Karpas-422 (cell line): ENCODE results near the gene CDCA5. TPM values are rescaled to one million over a fixed set of nuclear protein-coding genes. Genes with fewer than 3 reads are reported as not detected.
"Not testable (repeated sequence)": the region's sequence is repeated elsewhere in the genome, so short reads cannot be mapped to it uniquely, and the experiment has no call there.

ENCODE experiments used
- DNase-seq: peaks from one replicate; pipeline ENCODE4 v3.0.0-alpha.2; 2015
- H2AFZ ChIP-seq: fragments of 200-600 bp; sonication (generic); 2 replicates; pipeline ENCODE4 v1.6.1; 2014; ENCODE audit warnings: antibody characterized with exemption, low read length, mixed read lengths
- H3K27ac ChIP-seq: fragments of 200-600 bp; sonication (generic); 2 replicates; pipeline ENCODE4 v1.5.1; 2014; ENCODE audit warnings: mild to moderate bottlenecking, low read length, moderate library complexity
- H3K27me3 ChIP-seq: fragments of 200-600 bp; sonication (generic); 2 replicates; pipeline ENCODE4 v1.6.1; 2014; ENCODE audit warnings: low read length, mixed read lengths
- H3K36me3 ChIP-seq: fragments of 200-600 bp; sonication (generic); 2 replicates; pipeline ENCODE4 v1.6.1; 2014; ENCODE audit warnings: low read length, mixed read lengths; ENCODE audit not compliant: insufficient read depth
- H3K4me1 ChIP-seq: fragments of 200-600 bp; sonication (generic); 2 replicates; pipeline ENCODE4 v1.6.1; 2014; ENCODE audit warnings: mild to moderate bottlenecking, low read length, mixed read lengths
- H3K4me2 ChIP-seq: fragments of 200-600 bp; sonication (generic); 2 replicates; pipeline ENCODE4 v1.6.1; 2014; ENCODE audit warnings: low read length, low read depth, mild to moderate bottlenecking; ENCODE audit not compliant: poor library complexity, severe bottlenecking
- H3K4me3 ChIP-seq: fragments of 200-600 bp; sonication (generic); 2 replicates; pipeline ENCODE4 v1.5.1; 2014; ENCODE audit warnings: mild to moderate bottlenecking, antibody characterized with exemption, low read length, mixed read lengths
- H3K79me2 ChIP-seq: fragments of 200-600 bp; sonication (generic); 2 replicates; pipeline ENCODE4 v1.6.1; 2014; ENCODE audit warnings: mild to moderate bottlenecking, low read length, mixed read lengths
- H3K9ac ChIP-seq: fragments of 200-600 bp; sonication (generic); 2 replicates; pipeline ENCODE4 v1.6.0; 2014; ENCODE audit warnings: low read length
- H3K9me2 ChIP-seq: fragments of 200-600 bp; sonication (generic), shearing (Covaris generic); replicated peaks from 2 replicates; pipeline ENCODE4 v1.6.0; 2014; ENCODE audit warnings: mild to moderate bottlenecking, low read length, moderate library complexity; ENCODE audit not compliant: insufficient read depth
- H3K9me3 ChIP-seq: fragments of 300-700, 200-600 bp; sonication (generic); 2 replicates; pipeline ENCODE4 v1.6.1; 2014; ENCODE audit warnings: low read length, mixed read lengths
- H4K20me1 ChIP-seq: fragments of 200-600 bp; sonication (generic); 2 replicates; pipeline ENCODE4 v1.6.1; 2014; ENCODE audit warnings: mild to moderate bottlenecking, antibody characterized with exemption, low read length, low read depth; ENCODE audit not compliant: insufficient read depth
- total RNA-seq: library from RNA; depleted of rRNA; stranded (reverse); fragments of >200 nt; shearing (Covaris generic); gene quantifications from 2 replicates; pipeline ENCODE4 v1.2.3, GENCODE V29; 2014; ENCODE audit warnings: low replicate concordance

CDCA5 gene
- total RNA-seq, 1 experiment from 2014 or later = 24.3 TPM

DNA sequence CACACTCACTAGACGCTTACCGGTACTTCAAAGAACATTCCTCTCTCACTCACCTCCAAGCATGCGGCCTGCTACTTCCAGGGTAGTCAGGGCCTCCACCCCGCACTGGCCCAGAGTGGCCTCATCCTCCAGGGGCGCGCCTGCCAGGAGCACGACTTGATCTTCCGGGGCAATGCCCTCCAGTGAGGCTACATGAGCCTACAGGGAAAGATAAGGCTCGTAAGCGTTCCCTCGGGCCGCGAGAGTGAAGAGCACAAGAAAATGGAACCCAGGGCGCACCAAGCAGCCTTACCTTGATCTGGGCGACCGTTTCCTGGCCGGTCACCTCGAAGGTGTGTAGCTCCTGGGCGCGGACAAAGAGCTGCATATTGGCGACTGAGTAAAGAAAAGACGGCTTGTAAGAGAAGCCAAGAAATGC is 37.6 kb upstream of the CDCA5 start:
- DNase-seq = peak; percentile 63
- peak overlapping the region; percentile 98 for H3K9ac ChIP-seq
- H3K36me3 ChIP-seq = peaks cover 23% of the 10 kb centered on the region; the same call in 1 of the 2 replicates
- H3K27ac ChIP-seq = peak overlapping the region; percentile 95
- no peaks in the 10 kb centered on the region for H3K9me2 ChIP-seq
- no peaks in the 10 kb centered on the region for H4K20me1 ChIP-seq
- H3K4me1 ChIP-seq = peaks cover 53% of the 10 kb centered on the region
- peak overlapping the region; percentile 97 for H3K4me2 ChIP-seq
- no peaks in the 10 kb centered on the region for H3K27me3 ChIP-seq
- H2AFZ ChIP-seq = no peak overlapping the region
- H3K9me3 ChIP-seq = no peaks in the 10 kb centered on the region
- H3K79me2 ChIP-seq = peaks cover 35% of the 10 kb centered on the region
- H3K4me3 ChIP-seq = peak overlapping the region; percentile 90

DNA sequence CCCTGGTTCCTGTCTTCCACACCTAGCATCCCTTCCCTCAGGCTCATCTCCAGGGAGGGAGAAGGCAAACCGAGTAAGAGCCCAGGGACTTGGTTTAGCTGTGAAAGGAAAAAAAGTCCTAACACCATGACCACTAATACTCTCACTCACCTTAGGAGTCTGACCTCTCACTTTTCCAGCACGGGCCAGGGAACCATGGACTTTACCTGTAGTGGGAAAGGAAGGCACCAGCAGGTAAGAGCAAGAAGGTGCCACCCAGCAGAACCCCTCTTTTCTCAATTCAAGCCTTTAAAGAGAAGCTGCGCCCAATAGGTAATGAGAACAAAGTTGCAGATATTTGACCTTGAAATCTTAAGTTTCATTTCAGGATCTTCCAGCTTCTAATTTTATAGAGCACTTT is 37.0 kb upstream of the CDCA5 start:
- Histone ChIP-seq H3K9me3 (no peaks in the 10 kb centered on the region), H3K4me3 (peak overlapping the region; percentile 90)

DNA sequence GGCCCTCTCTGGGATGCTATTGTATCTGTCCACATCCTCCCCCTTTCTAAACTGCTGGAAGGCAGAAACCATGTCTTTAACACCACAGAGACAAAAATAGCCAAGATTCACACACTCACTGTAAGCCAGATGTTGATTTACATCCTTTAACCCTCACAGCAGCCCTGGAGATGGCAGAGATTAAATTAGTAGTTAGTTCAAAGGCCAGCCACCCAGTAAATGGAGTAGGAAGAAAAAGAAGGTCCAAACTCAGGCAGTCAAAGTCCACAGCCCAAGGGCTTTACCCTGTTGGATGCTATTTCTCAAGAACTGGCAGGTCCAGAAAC is 35.8 kb upstream of the CDCA5 start:
- Histone ChIP-seq H3K4me3 (peak overlapping the region; percentile 90), H2AFZ (no peak overlapping the region), H3K9me2 (no peaks in the 10 kb centered on the region), H3K9me3 (no peaks in the 10 kb centered on the region), H3K9ac (peak overlapping the region; percentile 98), H3K36me3 (peaks cover 29% of the 10 kb centered on the region; the same call in 1 of the 2 replicates), H3K79me2 (peaks cover 51% of the 10 kb centered on the region), H3K4me1 (peaks cover 70% of the 10 kb centered on the region), H3K27me3 (no peaks in the 10 kb centered on the region), H3K4me2 (peak overlapping the region; percentile 97), H4K20me1 (no peaks in the 10 kb centered on the region), H3K27ac (peak overlapping the region; percentile 95)
- peak; percentile 65 for DNase-seq

More for the DNA sequence above, 37.0 kb upstream of the CDCA5 start:
- peaks cover 24% of the 10 kb centered on the region; the same call in 1 of the 2 replicates for H3K36me3 ChIP-seq
- peak overlapping the region; percentile 97 for H3K4me2 ChIP-seq
- H3K9me2 ChIP-seq = no peaks in the 10 kb centered on the region
- H3K27ac ChIP-seq = peak overlapping the region; percentile 95
- no peak overlapping the region for H2AFZ ChIP-seq
- DNase-seq = no peak
- H4K20me1 ChIP-seq = no peaks in the 10 kb centered on the region
- H3K79me2 ChIP-seq = peaks cover 41% of the 10 kb centered on the region
- H3K9ac ChIP-seq = peak overlapping the region; percentile 98
- H3K4me1 ChIP-seq = peaks cover 59% of the 10 kb centered on the region
- no peaks in the 10 kb centered on the region for H3K27me3 ChIP-seq

DNA sequence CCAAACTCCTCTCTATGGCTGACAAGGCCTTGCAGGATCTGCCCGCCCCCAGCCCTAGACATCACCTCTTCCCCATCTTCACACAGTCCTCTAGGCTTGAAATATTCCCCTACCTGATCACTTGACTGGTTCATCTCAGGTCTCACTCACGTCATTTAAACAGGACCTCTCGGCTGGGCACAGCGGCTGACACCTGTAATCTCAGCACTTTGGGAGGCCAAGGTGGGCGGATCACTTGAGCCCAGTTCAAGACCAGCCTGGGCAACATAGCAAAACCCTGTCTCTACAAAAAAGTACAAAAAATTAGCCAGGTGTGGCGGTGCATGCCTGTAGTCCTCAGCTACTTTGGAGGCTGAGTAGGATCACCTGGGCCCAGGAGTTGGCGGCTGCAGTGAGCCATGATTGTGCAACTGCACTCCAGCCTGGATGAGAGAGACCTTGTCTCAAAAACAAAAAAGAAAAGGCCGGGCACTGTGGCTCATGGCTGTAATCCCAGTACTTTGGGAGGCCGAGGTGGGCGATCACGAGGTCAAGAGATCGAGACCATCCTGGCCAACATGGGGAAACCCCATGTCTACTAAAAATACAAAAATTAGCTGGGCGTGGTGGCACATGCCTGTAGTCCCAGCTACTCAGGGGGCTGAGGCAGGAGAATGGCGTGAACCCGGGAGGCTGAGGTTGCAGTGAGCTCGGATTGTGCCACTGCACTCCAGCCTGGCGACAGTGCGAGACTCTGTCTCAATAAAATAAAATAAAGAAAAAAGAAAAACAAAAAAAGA is 35.2 kb upstream of the CDCA5 start:
- DNase-seq, H3K9me3 ChIP-seq, H4K20me1 ChIP-seq, H2AFZ ChIP-seq, H3K9me2 ChIP-seq, H3K27me3 ChIP-seq: not testable (repeated sequence)
- Histone ChIP-seq H3K27ac (peak overlapping the region; percentile 95), H3K4me2 (peak overlapping the region; percentile 97), H3K9ac (peak overlapping the region; percentile 98), H3K4me1 (peaks cover 71% of the 10 kb centered on the region), H3K79me2 (peaks cover 54% of the 10 kb centered on the region), H3K36me3 (peaks cover 29% of the 10 kb centered on the region; the same call in 1 of the 2 replicates), H3K4me3 (peak overlapping the region; percentile 90; the same call in 1 of the 2 replicates)

DNA sequence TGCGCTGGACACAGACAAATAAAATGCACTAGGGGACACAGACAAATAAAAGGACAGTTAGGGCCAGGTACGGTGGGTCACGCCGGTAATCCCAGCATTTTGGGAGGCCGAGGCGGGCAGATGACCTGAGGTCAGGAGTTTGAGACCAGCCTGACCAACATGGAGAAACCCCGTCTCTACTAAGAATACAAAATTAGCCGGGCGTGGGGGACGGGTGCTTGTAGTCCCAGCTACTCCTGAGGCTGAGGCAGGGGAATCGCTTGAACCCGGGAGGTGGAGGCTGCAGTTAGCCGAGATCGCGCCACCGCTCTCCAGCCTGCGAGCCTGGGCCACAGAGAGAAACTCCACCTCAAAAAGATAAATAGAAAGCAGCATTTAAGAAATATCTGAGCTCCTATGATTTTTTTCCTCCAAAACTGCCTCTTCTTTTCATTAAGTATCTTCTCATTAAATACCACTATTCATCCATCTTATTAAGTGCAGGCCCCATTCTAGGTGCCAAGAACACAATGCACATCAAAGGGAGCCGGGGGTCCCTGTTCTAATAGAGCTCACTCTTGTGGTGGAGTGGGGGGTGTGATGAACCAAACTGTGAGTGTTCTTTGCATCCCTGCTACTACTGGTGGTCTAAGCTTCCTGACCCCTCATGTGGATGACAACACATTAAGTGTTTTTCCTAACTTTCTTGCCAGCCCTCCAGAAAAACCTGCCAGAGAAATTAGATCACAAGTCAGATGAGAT is 34.4 kb upstream of the CDCA5 start:
- Histone ChIP-seq H3K36me3 (peaks cover 29% of the 10 kb centered on the region; the same call in 1 of the 2 replicates), H3K9me3 (no peaks in the 10 kb centered on the region), H2AFZ (no peak overlapping the region), H3K9me2 (no peaks in the 10 kb centered on the region), H3K27ac (peak overlapping the region; percentile 95), H3K79me2 (peaks cover 61% of the 10 kb centered on the region), H3K9ac (peak overlapping the region; percentile 98), H3K4me1 (peaks cover 78% of the 10 kb centered on the region), H3K4me2 (peak overlapping the region; percentile 97), H3K4me3 (peak overlapping the region; percentile 18; the same call in 1 of the 2 replicates), H3K27me3 (no peaks in the 10 kb centered on the region), H4K20me1 (no peaks in the 10 kb centered on the region)
- DNase-seq = peak; percentile 55

DNA sequence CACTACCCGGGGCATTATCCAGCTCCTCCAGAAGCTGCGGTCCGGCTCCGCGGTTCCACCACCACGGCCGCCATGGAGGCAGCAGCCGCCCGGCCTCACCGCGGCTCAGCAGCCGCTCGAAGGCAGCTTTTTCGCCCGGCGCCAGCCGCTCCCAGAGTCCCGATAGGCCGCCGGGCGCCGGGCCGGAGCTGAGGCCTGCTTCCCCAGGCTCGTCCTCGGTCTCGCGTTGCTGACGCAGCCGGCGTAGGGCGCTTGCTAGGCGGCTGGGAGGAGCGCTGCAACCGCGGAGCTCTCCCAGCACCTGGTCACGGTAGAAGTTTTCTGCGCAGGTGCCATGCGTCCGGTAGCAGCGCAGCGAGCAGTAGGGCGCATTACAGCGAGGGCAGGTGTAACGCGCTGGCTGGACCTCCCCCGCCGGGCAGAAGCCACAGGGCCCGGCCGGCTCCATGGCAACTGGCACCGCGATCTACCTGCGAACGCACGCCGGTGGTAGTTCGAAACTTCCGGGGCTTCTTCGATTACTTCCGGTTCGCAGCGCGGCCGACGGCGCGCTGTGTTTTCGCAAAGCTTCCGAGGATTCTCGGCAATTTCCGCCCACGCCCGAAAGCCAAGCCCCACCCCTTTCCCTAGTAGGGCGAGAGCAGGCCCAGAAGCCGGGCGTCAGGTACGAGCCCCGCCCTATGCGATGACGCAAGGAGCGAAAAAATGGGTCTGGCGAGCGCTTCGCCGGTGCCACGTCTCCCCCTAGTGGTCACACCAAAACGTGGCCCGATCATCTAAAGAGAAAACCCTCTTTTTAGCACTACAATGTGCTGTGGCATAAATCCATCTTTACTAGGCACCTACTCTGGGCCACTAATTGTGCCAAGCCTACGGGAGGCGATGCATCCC is 33.6 kb upstream of the CDCA5 start, which contains the start of gene ZNHIT2:
Gene ZNHIT2, minus strand, starts transcription at position 496 of the 891 bp plus-strand sequence. Its CDS starts 48 bp downstream, at position 448.
- H3K4me1 ChIP-seq = peaks cover 79% of the 10 kb centered on the region
- no peak within 1 kb of the TSS for H2AFZ ChIP-seq

DNA sequence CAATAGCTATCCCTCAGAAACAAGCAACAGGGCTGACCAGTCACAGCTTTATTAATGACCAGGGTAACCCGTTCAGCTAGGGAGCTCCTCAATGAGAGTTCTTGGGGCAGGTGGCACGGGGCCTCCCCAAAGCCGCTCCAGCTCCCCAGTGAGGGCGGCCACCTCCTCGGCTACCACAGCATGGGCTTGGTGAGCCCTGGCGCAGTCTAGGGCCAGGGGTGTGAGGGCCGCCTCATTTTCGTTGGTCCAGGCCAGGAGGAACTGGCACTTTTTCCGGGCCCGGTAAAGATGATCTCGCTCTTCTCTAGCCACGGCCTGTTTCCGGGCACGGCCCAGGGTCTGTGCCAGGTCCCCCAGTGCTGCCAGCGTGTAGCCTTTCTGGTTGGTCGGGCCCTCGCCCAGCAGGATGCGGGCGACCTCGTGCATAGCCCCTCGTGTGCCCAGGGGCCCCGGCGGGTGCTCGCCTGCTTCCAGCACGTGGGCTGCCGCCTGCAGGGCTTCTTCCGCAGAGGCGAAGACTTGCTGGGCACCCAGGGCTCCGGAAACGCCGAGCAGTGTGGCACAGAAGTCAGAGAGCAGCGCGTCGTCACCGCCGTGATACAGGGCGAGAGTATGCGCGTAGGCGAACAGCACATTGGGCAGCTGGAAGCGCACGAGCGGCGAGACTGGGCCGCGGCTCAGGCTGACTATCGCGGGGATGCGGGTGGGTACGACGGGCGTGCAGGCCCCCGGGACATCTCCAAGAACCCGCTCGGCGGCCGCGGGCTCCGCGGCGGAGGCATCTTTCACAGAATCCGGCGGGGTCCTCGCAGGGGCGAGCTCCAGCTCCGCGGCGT is 32.7 kb upstream of the CDCA5 start:
- Histone ChIP-seq H4K20me1 (no peaks in the 10 kb centered on the region), H3K4me1 (peaks cover 79% of the 10 kb centered on the region), H3K4me2 (peak overlapping the region; percentile 86), H3K79me2 (peaks cover 59% of the 10 kb centered on the region), H3K9me3 (no peaks in the 10 kb centered on the region), H3K27ac (peak overlapping the region; percentile 88), H3K36me3 (peaks cover 29% of the 10 kb centered on the region; the same call in 1 of the 2 replicates), H2AFZ (no peak overlapping the region), H3K27me3 (no peaks in the 10 kb centered on the region), H3K4me3 (peak overlapping the region; percentile 86), H3K9me2 (no peaks in the 10 kb centered on the region), H3K9ac (peak overlapping the region; percentile 95)
- peak; percentile 82 for DNase-seq

More for the DNA sequence above, 33.6 kb upstream of the CDCA5 start, which contains the start of gene ZNHIT2:
- peak; percentile 100 for DNase-seq
- Histone ChIP-seq H3K27me3 (no peaks in the 10 kb centered on the region), H3K9ac (peak within 1 kb of the TSS; percentile 98), H3K9me3 (no peaks in the 10 kb centered on the region), H3K4me2 (peak within 1 kb of the TSS; percentile 97), H4K20me1 (no peaks in the 10 kb centered on the region), H3K27ac (peak within 1 kb of the TSS; percentile 95), H3K4me3 (peak within 1 kb of the TSS; percentile 86), H3K36me3 (peaks cover 29% of the 10 kb centered on the region; the same call in 1 of the 2 replicates), H3K79me2 (peaks cover 62% of the 10 kb centered on the region), H3K9me2 (no peaks in the 10 kb centered on the region)
